ENCODE data around the gene FSD2. TPM values are rescaled to one million over a fixed set of nuclear protein-coding genes. Genes with fewer than 3 reads are reported as not detected.

FSD2 gene
- total RNA-seq, 1 donor from 2014 or later: not detected

GRCh38 chr15:82739086-82739485, 66.8 kb downstream of the FSD2 start:
- H3K9me3 Mint-ChIP-seq: peaks cover 5% of the 10 kb centered on the region

GRCh38 chr15:82737975-82738374, 67.9 kb downstream of the FSD2 start:
- Mint-ChIP-seq H3K4me1 (ENCODE audit: unreplicated experiment) (no peaks in the 10 kb centered on the region), H3K27me3 (no peaks in the 10 kb centered on the region), H3K9me3 (peaks cover 5% of the 10 kb centered on the region), H3K4me3 (no peak overlapping the region), H3K36me3 (no peaks in the 10 kb centered on the region), H3K27ac (no peak overlapping the region)
- TF ChIP-seq CTCF (conservative IDR thresholded peaks at IDR 0.05): no peak
- no peak for DNase-seq (ENCODE audit: extremely low spot score, unreplicated experiment)

More at GRCh38 chr15:82739086-82739485, 66.8 kb downstream of the FSD2 start:
- TF ChIP-seq CTCF (conservative IDR thresholded peaks at IDR 0.05): no peak
- Mint-ChIP-seq H3K27ac (peak overlapping the region; percentile 14), H3K36me3 (no peaks in the 10 kb centered on the region), H3K27me3 (no peaks in the 10 kb centered on the region), H3K4me3 (no peak overlapping the region), H3K4me1 (ENCODE audit: unreplicated experiment) (no peaks in the 10 kb centered on the region)
- DNase-seq (ENCODE audit: extremely low spot score, unreplicated experiment): no peak

GRCh38 chr15:82731527-82731926, 74.3 kb downstream of the FSD2 start:
- no peaks in the 10 kb centered on the region for H3K27me3 Mint-ChIP-seq

GRCh38 chr15:82730022-82730530, 75.8 kb downstream of the FSD2 start:
- Mint-ChIP-seq H3K4me1 (ENCODE audit: unreplicated experiment) (no peaks in the 10 kb centered on the region), H3K4me3 (no peak overlapping the region), H3K36me3 (no peaks in the 10 kb centered on the region), H3K9me3 (no peaks in the 10 kb centered on the region), H3K27ac (no peak overlapping the region), H3K27me3 (no peaks in the 10 kb centered on the region)
- no peak for TF ChIP-seq CTCF (conservative IDR thresholded peaks at IDR 0.05)
- no peak for DNase-seq (ENCODE audit: extremely low spot score, unreplicated experiment)

More at GRCh38 chr15:82731527-82731926, 74.3 kb downstream of the FSD2 start:
- DNase-seq (ENCODE audit: extremely low spot score, unreplicated experiment): no peak
- H3K27ac Mint-ChIP-seq: no peak overlapping the region
- H3K4me1 Mint-ChIP-seq (ENCODE audit: unreplicated experiment): no peaks in the 10 kb centered on the region
- H3K4me3 Mint-ChIP-seq: no peak overlapping the region
- TF ChIP-seq CTCF (conservative IDR thresholded peaks at IDR 0.05): no peak
- no peaks in the 10 kb centered on the region for H3K9me3 Mint-ChIP-seq
- H3K36me3 Mint-ChIP-seq: no peaks in the 10 kb centered on the region

GRCh38 chr15:82726816-82727215, 79.1 kb downstream of the FSD2 start:
- no peaks in the 10 kb centered on the region for H3K9me3 Mint-ChIP-seq
- DNase-seq (ENCODE audit: extremely low spot score, unreplicated experiment): no peak
- H3K4me1 Mint-ChIP-seq (ENCODE audit: unreplicated experiment): no peaks in the 10 kb centered on the region
- no peaks in the 10 kb centered on the region for H3K36me3 Mint-ChIP-seq
- peaks cover 4% of the 10 kb centered on the region for H3K27me3 Mint-ChIP-seq
- no peak for TF ChIP-seq CTCF (conservative IDR thresholded peaks at IDR 0.05)
- H3K4me3 Mint-ChIP-seq: no peak overlapping the region
- no peak overlapping the region for H3K27ac Mint-ChIP-seq

- no peaks in the 10 kb centered on the region for H3K9me3 Mint-ChIP-seq
- peaks cover 39% of the 10 kb centered on the region for H3K27me3 Mint-ChIP-seq
- TF ChIP-seq CTCF (conservative IDR thresholded peaks at IDR 0.05): no peak
- no peaks in the 10 kb centered on the region for H3K4me1 Mint-ChIP-seq (ENCODE audit: unreplicated experiment)
- no peak for DNase-seq (ENCODE audit: extremely low spot score, unreplicated experiment)
- no peaks in the 10 kb centered on the region for H3K36me3 Mint-ChIP-seq
- H3K4me3 Mint-ChIP-seq: no peak overlapping the region
- H3K27ac Mint-ChIP-seq: no peak overlapping the region
These were observed 90.9 kb downstream of the FSD2 start for GRCh38 chr15:82715003-82715402.

Measured in type B pancreatic cell (in vitro differentiated cells).